GM12878 (cell line): Measurements from ENCODE around the gene CEP89. TPM values are rescaled to one million over a fixed set of nuclear protein-coding genes. Genes with fewer than 3 reads are reported as not detected.

ENCODE experiments used
- ATAC-seq: fragments of 200-7000 bp; cut with Tn5 transposase; 3 replicates; pipeline ENCODE4 v1.9.1; 2020; ENCODE audit warnings: mild to moderate bottlenecking, moderate library complexity
- BruUV-seq: library from RNA; stranded (reverse); fragments of 400-500 nt; replicated peaks from 2 replicates; lab custom pipeline; 2021; lab: Mats Ljungman, UMichigan
- CTCF ChIA-PET: fragments of 300-600 bp; sonication (Branson Sonifier 250); formaldehyde crosslinking; extraction: SDS; loops from one replicate; lab custom pipeline; 2021; ENCODE audit warnings: inconsistent platforms; lab: Yijun Ruan, JAX
- POLR2A ChIA-PET: fragments of 350-600 bp; formaldehyde crosslinking; extraction: SDS; loops from one replicate; lab custom pipeline; 2021; ENCODE audit warnings: inconsistent platforms; lab: Charles Lee
- RAD21 ChIA-PET: fragments of 300-600 bp; sonication (Branson Sonifier 250); formaldehyde crosslinking; loops from one replicate; lab custom pipeline; 2023; ENCODE audit warnings: antibody characterized with exemption; ENCODE audit not compliant: unreplicated experiment; lab: Charles Lee
- SMC1A ChIA-PET: fragments of 300-600 bp; sonication (Branson Sonifier 250); formaldehyde crosslinking; loops from one replicate; lab custom pipeline; 2023; ENCODE audit not compliant: unreplicated experiment, uncharacterized antibody; lab: Charles Lee
- DNase-seq: peaks from one replicate; pipeline ENCODE4 v3.0.0-alpha.2; 2011; ENCODE audit warnings: low read depth, low spot score
- FAIRE-seq: peaks from 3 replicates; lab custom pipeline; 2011; peaks lifted over from hg19 to GRCh38; lab: Jason Lieb, UNC
- H2AFZ ChIP-seq: 2 replicates; pipeline ENCODE4 v1.6.0; 2011; ENCODE audit warnings: low read depth, low read length, control low read depth; ENCODE audit not compliant: control insufficient read depth
- H3K27ac ChIP-seq: 2 replicates; pipeline ENCODE4 v1.5.1; 2011; ENCODE audit warnings: control low read depth; ENCODE audit not compliant: control insufficient read depth, insufficient read depth
- H3K27me3 ChIP-seq, 2 experiments: replicated peaks in 1 of 2; 2 replicates each; pipeline versions ENCODE4 v1.6.0 to v1.6.1; 2011; ENCODE audit warnings: low read length in 1 of 2; ENCODE audit not compliant: control insufficient read depth in 2 of 2, insufficient read depth in 2 of 2
- H3K36me3 ChIP-seq, 2 experiments: 2 replicates each; pipeline ENCODE4 v1.5.1; 2011; ENCODE audit warnings: low read length in 1 of 2; ENCODE audit not compliant: control insufficient read depth in 2 of 2, insufficient read depth in 2 of 2
- H3K4me1 ChIP-seq: 2 replicates; pipeline ENCODE4 v1.6.1; 2011; ENCODE audit warnings: mild to moderate bottlenecking, low read length, moderate library complexity, mixed read lengths; ENCODE audit not compliant: control insufficient read depth, insufficient read depth
- H3K4me2 ChIP-seq: 2 replicates; pipeline ENCODE4 v1.6.0; 2011; ENCODE audit warnings: control low read depth; ENCODE audit not compliant: control insufficient read depth, insufficient read depth
- H3K4me3 ChIP-seq: fragments of 200-600 bp; sonication (generic); 2 replicates; pipeline ENCODE4 v1.5.1; 2016
- H3K79me2 ChIP-seq: 2 replicates; pipeline ENCODE4 v1.6.0; 2011; ENCODE audit warnings: low read length; ENCODE audit not compliant: control insufficient read depth, insufficient read depth
- H3K9ac ChIP-seq: 2 replicates; pipeline ENCODE4 v1.8.0; 2011; ENCODE audit warnings: low read length, control low read depth, mixed read lengths; ENCODE audit not compliant: control insufficient read depth, insufficient read depth
- H3K9me3 ChIP-seq: replicated peaks from 3 replicates; pipeline ENCODE4 v1.5.1; 2011; ENCODE audit warnings: mild to moderate bottlenecking, low read length; ENCODE audit not compliant: control insufficient read depth, insufficient read depth
- H4K20me1 ChIP-seq: 2 replicates; pipeline ENCODE4 v1.6.0; 2011; ENCODE audit not compliant: control insufficient read depth, insufficient read depth
- ATF7 ChIP-seq: fragments of 450-650 bp; IDR thresholded peaks from 2 replicates; pipeline ENCODE4 v1.6.1; 2016; ENCODE audit warnings: low read depth, mild to moderate bottlenecking
- DPF2 ChIP-seq: fragments of 450-650 bp; IDR thresholded peaks from 2 replicates; pipeline ENCODE4 v1.6.1; 2017; ENCODE audit warnings: mild to moderate bottlenecking
- E2F8 ChIP-seq: fragments of 450-650 bp; IDR thresholded peaks from 2 replicates; pipeline ENCODE4 v1.6.1; 2018; ENCODE audit warnings: mild to moderate bottlenecking, low read depth, moderate library complexity; ENCODE audit not compliant: partially characterized antibody
- ETV6 ChIP-seq, 2 experiments: fragments of 450-650 bp in 1 of 2; IDR thresholded peaks in 1 of 2; conservative IDR thresholded peaks in 1 of 2; 2 replicates each; pipeline ENCODE4 v1.6.1; 2014; ENCODE audit warnings: antibody characterized with exemption in 1 of 2, borderline replicate concordance in 1 of 2, low read depth in 1 of 2, mild to moderate bottlenecking in 1 of 2, moderate library complexity in 1 of 2
- FOXM1 ChIP-seq: IDR thresholded peaks from 2 replicates; pipeline ENCODE4 v1.6.1; 2012; ENCODE audit warnings: low read depth, mild to moderate bottlenecking, inconsistent platforms, low read length, moderate library complexity
- HSF1 ChIP-seq: fragments of 150-350 bp; IDR thresholded peaks from 2 replicates; pipeline ENCODE4 v1.6.1; 2014; ENCODE audit warnings: mild to moderate bottlenecking, low read depth, low read length
- JUND ChIP-seq: IDR thresholded peaks from 2 replicates; pipeline ENCODE4 v1.6.1; 2012; ENCODE audit warnings: low read depth, mild to moderate bottlenecking, low read length, improper control_type of control experiment, moderate library complexity
- KAT2A ChIP-seq: conservative IDR thresholded peaks from 2 replicates; pipeline ENCODE4 v1.6.1; 2011; ENCODE audit warnings: low read depth, low read length; ENCODE audit not compliant: control insufficient read depth
- KLF5 ChIP-seq: fragments of 450-650 bp; IDR thresholded peaks from 2 replicates; pipeline ENCODE4 v1.6.1; 2014; ENCODE audit warnings: mild to moderate bottlenecking; ENCODE audit not compliant: partially characterized antibody
- MEF2B ChIP-seq: fragments of 450-650 bp; IDR thresholded peaks from 2 replicates; pipeline ENCODE4 v1.6.1; 2018; ENCODE audit warnings: mild to moderate bottlenecking, moderate library complexity; ENCODE audit not compliant: partially characterized antibody, poor library complexity, severe bottlenecking
- NBN ChIP-seq: fragments of 450-650 bp; IDR thresholded peaks from 2 replicates; pipeline ENCODE4 v1.6.1; 2016
- NFXL1 ChIP-seq: fragments of 450-650 bp; IDR thresholded peaks from 2 replicates; pipeline ENCODE4 v1.6.1; 2017; ENCODE audit warnings: antibody characterized with exemption, mild to moderate bottlenecking, borderline replicate concordance
- PAX5 ChIP-seq: IDR thresholded peaks from 2 replicates; pipeline ENCODE4 v1.6.1; 2011; ENCODE audit warnings: low read depth, low read length, borderline replicate concordance
- RELA ChIP-seq: fragments of 450-650 bp; IDR thresholded peaks from 2 replicates; pipeline ENCODE4 v1.8.0; 2014; ENCODE audit warnings: borderline replicate concordance; ENCODE audit not compliant: partially characterized antibody
- RFX5 ChIP-seq: IDR thresholded peaks from 2 replicates; pipeline ENCODE4 v1.6.1; 2011; ENCODE audit warnings: low read depth, low read length, improper control_type of control experiment
- SIN3A ChIP-seq: IDR thresholded peaks from 2 replicates; pipeline ENCODE4 v1.6.1; 2012; ENCODE audit warnings: low read depth, low read length, improper control_type of control experiment
- SMAD5 ChIP-seq: IDR thresholded peaks from 2 replicates; pipeline ENCODE4 v1.6.1; 2016; ENCODE audit warnings: antibody characterized with exemption, low read depth
- SREBF1 ChIP-seq: IDR thresholded peaks from 2 replicates; pipeline ENCODE4 v1.6.1; 2012; ENCODE audit warnings: mild to moderate bottlenecking, low read length
- WGBS: methylation state at CpG from one replicate; pipeline ENCODE4 v1.1.6; 2016; ENCODE audit warnings: low lambda C conversion rate; ENCODE audit not compliant: insufficient replicate concordance, insufficient coverage; ENCODE audit errors: missing lambda C conversion rate; 5-methylcytosine and 5-hydroxymethylcytosine counted together
- in situ Hi-C: fragments of 300-500 bp; cut with MboI; formaldehyde crosslinking; loops from 9 replicates; pipeline ENCODE4 v1.14.3; 2018; ENCODE audit warnings: mixed read lengths
- intact Hi-C: fragments of 100-400 bp; cut with micrococcal nuclease; formaldehyde crosslinking; loops from one replicate; pipeline ENCODE4 v1.14.2; 2022; ENCODE audit not compliant: unreplicated experiment
- polyA plus RNA-seq, 11 experiments: library from polyadenylated mRNA; depleted of rRNA in 4 of 11; unstranded in 6 of 11; stranded (reverse) in 5 of 11; fragments of >200 nt; fragmentation: Nextera tagmentation in 4 of 11; fragmentation: Illumina TruSeq in 1 of 11; extraction: Ambion mirVana in 4 of 11; extraction: Trizol in 1 of 11; gene quantifications; 1 replicate in 1 of 11; 2 replicates in 10 of 11; pipeline versions ENCODE4 v1.2.1 to v1.2.3, GENCODE V29; 2011 to 2016; ENCODE audit warnings: inconsistent platforms in 2 of 11, missing spikeins in 2 of 11, low read depth in 1 of 11
- total RNA-seq, 4 experiments: library from RNA; depleted of rRNA in 3 of 4; stranded (reverse); fragments of >200 nt in 3 of 4; fragmentation: Illumina TruSeq in 1 of 4; extraction: Trizol in 1 of 4; gene quantifications; 2 replicates each; pipeline versions ENCODE4 v1.2.1 to v1.2.3, GENCODE V29; 2013 to 2021

The CEP89 gene
- total and polyA plus RNA-seq, 10 of the 15 experiments (the other 5 are each of a cell fraction or from before 2014, with no cell fraction given) = 6.0 to 19.3 (median 10.2) TPM

GRCh38 chr19:32911467-32911866, 60.3 kb downstream of the CEP89 start:
- Histone ChIP-seq H3K9ac (no peak overlapping the region), H3K4me1 (no peaks in the 10 kb centered on the region), H3K27ac (no peak overlapping the region), H3K79me2 (no peaks in the 10 kb centered on the region), H3K4me2 (no peak overlapping the region), H3K36me3 (no peaks in the 10 kb centered on the region), H3K4me3 (no peak overlapping the region), H2AFZ (no peak overlapping the region), H3K9me3 (no peaks in the 10 kb centered on the region), H3K27me3 (no peaks in the 10 kb centered on the region), H4K20me1 (no peaks in the 10 kb centered on the region)
- WGBS = 65% methylated on average over 4 of the region's 4 CpGs
- no peak for ATAC-seq
- POLR2A ChIA-PET = no interaction called here
- no TSS peak for BruUV-seq
- no peak for DNase-seq
- intact Hi-C loops (no loop called here), in situ Hi-C loops (no loop called here)
- FAIRE-seq = no peak
- RAD21 ChIA-PET = no interaction called here
- SMC1A ChIA-PET = no interaction called here
- TF ChIP-seq PAX5 (no peak), SIN3A (no peak), SREBF1 (no peak), ATF7 (no peak), DPF2 (no peak), RELA (no peak), NFXL1 (no peak), E2F8 (no peak), KAT2A (no peak), JUND (no peak), FOXM1 (no peak), NBN (no peak), ETV6 (conservative IDR thresholded peaks at IDR 0.05 in 1 of 2, IDR thresholded peaks at IDR 0.05 in 1 of 2; ENCODE audit: borderline replicate concordance in 1 of 2, low read depth in 1 of 2) (no peak), KLF5 (no peak), MEF2B (no peak), RFX5 (no peak), SMAD5 (no peak), HSF1 (no peak)
- CTCF ChIA-PET = interaction anchor here (1.3 kb wide), 1 partner anchor 10 kb away, joined by 4 read pairs; no protein-coding TSS in a partner anchor
